Osteoblast (primary cell): ENCODE results near the gene MTCL1. TPM values are rescaled to one million over a fixed set of nuclear protein-coding genes. Genes with fewer than 3 reads are reported as not detected.

Source experiments
- DNase-seq: peaks from one replicate; pipeline ENCODE4 v3.0.0; 2011; ENCODE audit warnings: low spot score, mixed read lengths; ENCODE audit not compliant: insufficient read length; ENCODE audit errors: missing footprints
- H2AFZ ChIP-seq: 2 replicates; pipeline ENCODE4 v1.6.0; 2011; ENCODE audit warnings: mild to moderate bottlenecking, low read length
- H3K27ac ChIP-seq: 2 replicates; pipeline ENCODE4 v1.5.1; 2011; ENCODE audit warnings: mild to moderate bottlenecking, low read depth, low read length, moderate library complexity
- H3K27me3 ChIP-seq: 2 replicates; pipeline ENCODE4 v1.6.0; 2012; ENCODE audit warnings: mild to moderate bottlenecking, control low read depth, inconsistent platforms, low read length, moderate library complexity; ENCODE audit not compliant: insufficient read depth
- H3K36me3 ChIP-seq: 2 replicates; pipeline ENCODE4 v1.5.1; 2011; ENCODE audit warnings: mild to moderate bottlenecking, low read length, control low read depth, moderate library complexity; ENCODE audit not compliant: insufficient read depth
- H3K4me1 ChIP-seq: 2 replicates; pipeline ENCODE4 v1.5.1; 2011; ENCODE audit warnings: mild to moderate bottlenecking, low read length, control low read depth, moderate library complexity; ENCODE audit not compliant: insufficient read depth
- H3K4me2 ChIP-seq: 2 replicates; pipeline ENCODE4 v1.6.0; 2011; ENCODE audit warnings: mild to moderate bottlenecking, low read length; ENCODE audit not compliant: insufficient read depth
- H3K4me3 ChIP-seq: fragments of 200-600 bp; sonication (generic); 3 replicates; pipeline ENCODE4 v1.5.1; 2012; ENCODE audit warnings: mild to moderate bottlenecking, low read length, inconsistent platforms; ENCODE audit not compliant: insufficient read depth
- H3K79me2 ChIP-seq: 2 replicates; pipeline ENCODE4 v1.6.0; 2012; ENCODE audit warnings: mild to moderate bottlenecking, low read length, control low read depth, inconsistent platforms; ENCODE audit not compliant: insufficient read depth
- H3K9me3 ChIP-seq: 2 replicates; pipeline ENCODE4 v1.5.1; 2011; ENCODE audit warnings: low read depth, low read length, control low read depth
- H4K20me1 ChIP-seq: 2 replicates; pipeline ENCODE4 v1.6.0; 2012; ENCODE audit warnings: mild to moderate bottlenecking, low read length, control low read depth; ENCODE audit not compliant: insufficient read depth
- total RNA-seq: library from RNA; depleted of rRNA; stranded (reverse); fragments of >200 nt; gene quantifications from 2 replicates; pipeline ENCODE4 v1.2.3, GENCODE V29; 2012
- TF ChIP-seq, protein P1 (sequence below): IDR thresholded peaks from 2 replicates; pipeline ENCODE4 v1.5.1; 2011; ENCODE audit warnings: mild to moderate bottlenecking, low read depth, low read length, moderate library complexity; ENCODE audit errors: extremely low read depth

Gene MTCL1
- total RNA-seq, result 38.0 and 44.5 TPM in 2 replicates

DNA sequence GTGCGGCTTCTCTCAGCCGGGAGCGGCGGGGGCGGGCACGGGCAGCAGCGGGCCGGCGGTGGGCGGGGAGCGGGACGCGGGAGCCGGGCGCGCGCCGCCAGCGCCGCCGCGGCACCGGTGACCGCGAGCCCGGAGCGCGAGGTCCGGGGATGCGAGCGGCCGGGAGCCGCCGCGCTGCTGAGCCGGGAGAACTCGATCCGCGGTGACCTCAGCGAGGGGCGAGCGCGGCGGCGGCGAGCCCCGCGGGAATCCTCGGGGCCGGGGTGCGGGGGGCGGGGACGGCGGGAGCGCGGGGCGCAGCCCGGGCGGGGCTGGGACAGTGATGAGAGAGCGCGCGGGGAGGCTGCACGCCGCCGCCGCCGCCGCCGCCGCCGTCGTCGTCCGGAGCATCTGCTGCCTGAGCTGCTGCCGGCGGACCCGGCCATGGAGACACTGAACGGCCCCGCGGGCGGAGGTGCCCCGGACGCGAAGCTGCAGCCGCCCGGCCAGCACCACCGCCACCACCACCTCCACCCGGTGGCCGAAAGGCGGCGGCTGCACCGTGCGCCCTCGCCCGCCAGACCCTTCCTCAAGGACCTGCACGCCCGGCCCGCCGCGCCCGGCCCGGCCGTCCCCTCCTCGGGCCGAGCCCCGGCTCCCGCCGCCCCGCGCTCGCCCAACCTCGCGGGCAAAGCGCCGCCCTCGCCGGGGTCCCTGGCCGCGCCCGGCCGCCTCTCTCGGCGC is at the start of gene MTCL1:
TSS of gene MTCL1 (plus strand) at position 319 of the 723 bp plus-strand sequence. CDS start at position 424, 105 bp downstream.
- Histone ChIP-seq H3K4me2 (peak within 1 kb of the TSS; percentile 95), H3K9me3 (no peaks in the 10 kb centered on the region), H3K4me1 (peaks cover 24% of the 10 kb centered on the region), H3K27ac (peak within 1 kb of the TSS; percentile 68), H3K27me3 (no peaks in the 10 kb centered on the region), H4K20me1 (peaks cover 28% of the 10 kb centered on the region), H3K36me3 (peaks cover 5% of the 10 kb centered on the region), H3K79me2 (peaks cover 43% of the 10 kb centered on the region), H3K4me3 (peak within 1 kb of the TSS; percentile 85), H2AFZ (peak within 1 kb of the TSS; percentile 94)
- peak; percentile 98 for DNase-seq
- TF ChIP-seq, protein P1, sequence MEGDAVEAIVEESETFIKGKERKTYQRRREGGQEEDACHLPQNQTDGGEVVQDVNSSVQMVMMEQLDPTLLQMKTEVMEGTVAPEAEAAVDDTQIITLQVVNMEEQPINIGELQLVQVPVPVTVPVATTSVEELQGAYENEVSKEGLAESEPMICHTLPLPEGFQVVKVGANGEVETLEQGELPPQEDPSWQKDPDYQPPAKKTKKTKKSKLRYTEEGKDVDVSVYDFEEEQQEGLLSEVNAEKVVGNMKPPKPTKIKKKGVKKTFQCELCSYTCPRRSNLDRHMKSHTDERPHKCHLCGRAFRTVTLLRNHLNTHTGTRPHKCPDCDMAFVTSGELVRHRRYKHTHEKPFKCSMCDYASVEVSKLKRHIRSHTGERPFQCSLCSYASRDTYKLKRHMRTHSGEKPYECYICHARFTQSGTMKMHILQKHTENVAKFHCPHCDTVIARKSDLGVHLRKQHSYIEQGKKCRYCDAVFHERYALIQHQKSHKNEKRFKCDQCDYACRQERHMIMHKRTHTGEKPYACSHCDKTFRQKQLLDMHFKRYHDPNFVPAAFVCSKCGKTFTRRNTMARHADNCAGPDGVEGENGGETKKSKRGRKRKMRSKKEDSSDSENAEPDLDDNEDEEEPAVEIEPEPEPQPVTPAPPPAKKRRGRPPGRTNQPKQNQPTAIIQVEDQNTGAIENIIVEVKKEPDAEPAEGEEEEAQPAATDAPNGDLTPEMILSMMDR, result no peak

DNA sequence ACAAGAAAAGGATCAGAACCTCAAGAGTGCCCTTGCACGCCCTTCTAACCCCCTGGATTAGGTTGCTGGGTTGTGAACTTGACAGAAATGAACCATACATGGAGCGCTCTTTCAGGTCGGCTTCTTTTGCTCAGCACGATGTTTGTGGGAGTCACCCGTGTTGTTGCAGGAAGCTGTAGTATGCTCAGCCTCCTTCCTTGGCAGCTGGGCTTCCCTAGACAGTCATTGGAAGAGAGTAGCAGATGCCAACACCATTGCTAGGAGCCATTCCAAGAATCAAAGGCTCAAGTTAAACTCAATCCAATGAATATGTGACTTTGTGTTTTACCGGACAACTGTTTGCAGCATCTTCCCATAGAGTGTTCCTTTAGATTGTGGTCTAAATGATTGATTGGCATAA is 49.1 kb upstream of the MTCL1 start:
- TF ChIP-seq, protein P1, result no peak
- Histone ChIP-seq H2AFZ (peak overlapping the region; percentile 3), H4K20me1 (no peaks in the 10 kb centered on the region), H3K36me3 (no peaks in the 10 kb centered on the region), H3K27me3 (peaks cover 2% of the 10 kb centered on the region), H3K79me2 (no peaks in the 10 kb centered on the region), H3K4me3 (no peak overlapping the region), H3K27ac (no peak overlapping the region), H3K9me3 (no peaks in the 10 kb centered on the region), H3K4me2 (no peak overlapping the region), H3K4me1 (no peaks in the 10 kb centered on the region)
- peak; percentile 75 for DNase-seq

DNA sequence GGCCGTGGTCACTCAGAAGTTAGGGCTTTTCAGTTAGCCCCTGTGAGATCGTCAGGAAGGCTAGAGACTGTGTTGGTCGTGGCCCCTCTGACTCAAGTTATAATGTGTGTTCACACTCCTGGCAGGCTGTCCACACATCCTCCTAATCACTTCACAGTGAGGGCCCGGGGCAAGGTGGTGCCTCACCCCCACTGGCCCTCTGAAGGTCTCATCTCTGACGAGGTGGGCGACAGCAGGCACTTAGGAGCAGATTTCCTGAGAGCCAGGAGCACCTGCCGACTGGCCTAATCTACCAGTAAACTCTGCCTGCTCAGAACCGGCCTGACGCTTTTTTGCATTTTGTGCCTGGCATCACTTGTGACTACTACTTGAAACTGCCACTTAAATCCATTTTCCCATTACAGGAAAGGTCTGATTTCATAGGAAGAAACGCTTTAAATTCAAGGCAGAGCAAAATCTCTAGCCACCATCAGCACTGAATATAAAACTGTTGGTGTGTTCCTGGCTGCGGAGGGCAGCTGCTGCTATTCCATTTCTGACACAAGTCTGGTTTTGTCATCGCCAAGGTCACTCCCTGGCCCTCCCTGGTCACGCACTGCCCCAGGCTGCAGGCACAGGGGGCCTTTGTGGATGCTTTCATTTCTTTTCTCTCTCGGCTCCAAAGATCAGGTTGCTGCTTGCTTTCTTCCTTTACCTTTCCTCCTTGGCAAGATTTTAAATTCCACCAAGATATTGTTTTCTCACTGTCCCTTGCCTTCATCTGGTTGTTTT is 48.1 kb upstream of the MTCL1 start:
- Histone ChIP-seq H3K27ac (no peak overlapping the region), H3K79me2 (no peaks in the 10 kb centered on the region), H4K20me1 (no peaks in the 10 kb centered on the region), H3K4me1 (no peaks in the 10 kb centered on the region), H3K36me3 (no peaks in the 10 kb centered on the region), H3K4me3 (no peak overlapping the region), H3K27me3 (peaks cover 2% of the 10 kb centered on the region), H3K4me2 (no peak overlapping the region), H2AFZ (no peak overlapping the region), H3K9me3 (no peaks in the 10 kb centered on the region)
- no peak for DNase-seq
- TF ChIP-seq, protein P1, result no peak

DNA sequence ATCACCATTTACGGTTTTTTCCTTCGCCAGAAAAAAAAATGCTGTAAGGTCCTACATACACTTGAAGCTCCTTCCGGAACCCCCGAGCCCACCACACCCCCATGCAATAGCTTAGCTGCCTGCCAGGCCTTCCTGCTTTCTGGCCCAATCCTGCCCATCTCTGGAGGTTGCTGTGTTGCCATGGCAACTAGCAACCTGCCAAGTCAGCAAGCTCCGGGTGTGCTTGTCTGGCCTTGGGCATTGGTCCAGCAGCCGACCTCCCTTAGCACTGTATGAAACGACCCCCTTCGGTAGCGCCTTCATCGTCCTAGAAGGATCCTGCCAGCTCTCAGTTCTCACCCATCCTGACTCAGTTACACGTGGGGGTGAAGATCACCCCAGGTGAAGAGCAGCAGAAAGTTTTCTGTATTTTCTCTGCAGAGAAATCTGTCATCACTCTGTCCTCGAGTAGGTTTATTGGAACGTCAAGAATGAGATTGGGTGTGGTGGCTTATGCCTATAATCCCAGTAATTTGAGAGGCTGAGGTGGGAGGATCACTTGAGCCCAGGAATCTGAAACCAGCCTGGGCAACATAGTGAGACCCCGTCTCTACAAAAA is 47.4 kb upstream of the MTCL1 start:
- no peak for DNase-seq
- Histone ChIP-seq H3K4me2 (no peak overlapping the region), H3K27me3 (peaks cover 2% of the 10 kb centered on the region), H3K4me1 (no peaks in the 10 kb centered on the region), H2AFZ (no peak overlapping the region), H3K27ac (no peak overlapping the region), H3K79me2 (no peaks in the 10 kb centered on the region), H3K4me3 (no peak overlapping the region), H3K9me3 (no peaks in the 10 kb centered on the region), H4K20me1 (no peaks in the 10 kb centered on the region), H3K36me3 (no peaks in the 10 kb centered on the region)
- TF ChIP-seq, protein P1, result no peak
